H1 (cell line): ENCODE results near the gene AMH. TPM values are rescaled to one million over a fixed set of nuclear protein-coding genes. Genes with fewer than 3 reads are reported as not detected.

ENCODE experiments used
- CTCF ChIA-PET: fragments of 300-600 bp; sonication (Branson Sonifier 250); formaldehyde crosslinking; loops from one replicate; lab custom pipeline; 2021; ENCODE audit not compliant: partially characterized antibody; lab: Charles Lee
- POLR2A ChIA-PET: fragments of 300-600 bp; sonication (Branson Sonifier 250); formaldehyde crosslinking; loops from one replicate; lab custom pipeline; 2021; ENCODE audit warnings: inconsistent platforms; ENCODE audit not compliant: partially characterized antibody; lab: Charles Lee
- DNase-seq, 2 experiments: peaks; one replicate each; pipeline versions ENCODE4 v3.0.0 to v3.0.0-alpha.2; 2010 to 2022; ENCODE audit warnings: low spot score in 2 of 2, low read depth in 1 of 2, mixed read lengths in 1 of 2
- FAIRE-seq: peaks from 2 replicates; lab custom pipeline; 2011; peaks lifted over from hg19 to GRCh38; lab: Jason Lieb, UNC
- H2AFZ ChIP-seq: 2 replicates; pipeline ENCODE4 v1.8.1; 2012; ENCODE audit warnings: low read length, inconsistent platforms
- H2AK5ac ChIP-seq: 2 replicates; pipeline ENCODE4 v1.6.1; 2013; ENCODE audit warnings: low read depth, low read length
- H2BK120ac ChIP-seq: replicated peaks from 2 replicates; pipeline ENCODE3; 2013; ENCODE audit warnings: low read depth, low read length, inconsistent platforms
- H2BK12ac ChIP-seq: 2 replicates; pipeline ENCODE4 v1.6.1; 2013; ENCODE audit warnings: low read depth, low read length
- H2BK15ac ChIP-seq: 2 replicates; pipeline ENCODE4 v1.6.1; 2013; ENCODE audit warnings: low read length
- H2BK20ac ChIP-seq: 2 replicates; pipeline ENCODE4 v1.6.1; 2013; ENCODE audit warnings: low read length
- H2BK5ac ChIP-seq: 2 replicates; pipeline ENCODE4 v1.6.1; 2013; ENCODE audit warnings: low read depth, low read length
- H3K14ac ChIP-seq: 2 replicates; pipeline ENCODE4 v1.6.1; 2013; ENCODE audit warnings: inconsistent platforms; ENCODE audit not compliant: insufficient read length
- H3K18ac ChIP-seq: 2 replicates; pipeline ENCODE4 v1.6.1; 2013; ENCODE audit warnings: low read length; ENCODE audit errors: extremely low read depth
- H3K23ac ChIP-seq: 2 replicates; pipeline ENCODE4 v1.6.1; 2013; ENCODE audit warnings: inconsistent platforms; ENCODE audit not compliant: insufficient read length
- H3K23me2 ChIP-seq: 2 replicates; pipeline ENCODE4 v1.6.1; 2013; ENCODE audit warnings: low read depth, low read length
- H3K27ac ChIP-seq: 2 replicates; pipeline ENCODE4 v1.6.1; 2011; ENCODE audit warnings: low read depth, low read length, inconsistent platforms
- H3K27me3 ChIP-seq, 4 experiments: replicated peaks in 1 of 4; 1 replicate in 1 of 4; 2 replicates in 3 of 4; pipeline versions ENCODE4 v1.6.1 to v1.8.1; 2011 to 2013; ENCODE audit warnings: low read length in 3 of 4, mild to moderate bottlenecking in 3 of 4, inconsistent platforms in 2 of 4, mixed read lengths in 2 of 4, moderate library complexity in 1 of 4; ENCODE audit not compliant: control insufficient read depth in 3 of 4, insufficient read depth in 3 of 4; ENCODE audit errors: extremely low read depth in 1 of 4
- H3K36me3 ChIP-seq, 4 experiments: 2 replicates each; pipeline versions ENCODE4 v1.6.1 to v1.8.1; 2011 to 2013; ENCODE audit warnings: mild to moderate bottlenecking in 4 of 4, low read length in 3 of 4, moderate library complexity in 2 of 4, control low read depth in 1 of 4, inconsistent platforms in 1 of 4; ENCODE audit not compliant: insufficient read depth in 4 of 4, control insufficient read depth in 2 of 4
- H3K4ac ChIP-seq: replicated peaks from 2 replicates; pipeline ENCODE3; 2013; ENCODE audit warnings: low read length, low read depth, mixed read lengths, inconsistent platforms; ENCODE audit not compliant: insufficient read length
- H3K4me1 ChIP-seq, 4 experiments: replicated peaks in 1 of 4; 1 replicate in 1 of 4; 2 replicates in 3 of 4; pipeline versions ENCODE4 v1.6.1 to v1.8.1; 2011 to 2013; ENCODE audit warnings: low read length in 3 of 4, inconsistent platforms in 2 of 4, mixed read lengths in 1 of 4; ENCODE audit not compliant: insufficient read depth in 4 of 4, control insufficient read depth in 3 of 4
- H3K4me2 ChIP-seq, 2 experiments: 2 replicates each; pipeline versions ENCODE4 v1.6.1 to v1.8.1; 2011 to 2013; ENCODE audit warnings: low read depth in 2 of 2, low read length in 2 of 2, control low read depth in 1 of 2, inconsistent platforms in 1 of 2, mild to moderate bottlenecking in 1 of 2; ENCODE audit not compliant: insufficient read depth in 1 of 2
- H3K4me3 ChIP-seq, 4 experiments: fragments of 200-600, 300-600 bp in 1 of 4; sonication (generic), shearing (Covaris generic), sonication (Bioruptor Twin) in 1 of 4; 2 replicates each; pipeline versions ENCODE4 v1.5.1 to v1.8.1; 2011 to 2016; ENCODE audit warnings: low read length in 4 of 4, low read depth in 3 of 4, control low read depth in 2 of 4, inconsistent platforms in 2 of 4, mild to moderate bottlenecking in 2 of 4, mixed read lengths in 1 of 4, moderate library complexity in 1 of 4; ENCODE audit not compliant: insufficient read depth in 2 of 4; ENCODE audit errors: extremely low read depth in 1 of 4
- H3K56ac ChIP-seq: replicated peaks from 2 replicates; pipeline ENCODE3; 2013; ENCODE audit warnings: low read depth, mild to moderate bottlenecking, mixed read lengths, low read length, inconsistent platforms; ENCODE audit not compliant: insufficient read length
- H3K79me1 ChIP-seq: 2 replicates; pipeline ENCODE4 v1.6.1; 2013; ENCODE audit warnings: low read depth, low read length, control low read depth
- H3K79me2 ChIP-seq, 2 experiments: 2 replicates each; pipeline versions ENCODE4 v1.6.1 to v1.8.1; 2012 to 2013; ENCODE audit warnings: low read length in 2 of 2, mild to moderate bottlenecking in 2 of 2, inconsistent platforms in 1 of 2; ENCODE audit not compliant: insufficient read depth in 2 of 2, control insufficient read depth in 1 of 2
- H3K9ac ChIP-seq, 4 experiments: replicated peaks in 1 of 4; 1 replicate in 1 of 4; 2 replicates in 3 of 4; pipeline versions ENCODE4 v1.6.1 to v1.8.1; 2011 to 2013; ENCODE audit warnings: low read depth in 3 of 4, low read length in 3 of 4, control low read depth in 2 of 4, mild to moderate bottlenecking in 2 of 4, moderate library complexity in 2 of 4, inconsistent platforms in 1 of 4; ENCODE audit errors: extremely low read depth in 1 of 4
- H3K9me3 ChIP-seq, 2 experiments: 2 replicates each; pipeline versions ENCODE4 v1.6.1 to v1.8.1; 2012 to 2013; ENCODE audit warnings: mild to moderate bottlenecking in 2 of 2, moderate library complexity in 2 of 2, control low read depth in 1 of 2, inconsistent platforms in 1 of 2, low read depth in 1 of 2, low read length in 1 of 2, mixed read lengths in 1 of 2; ENCODE audit not compliant: insufficient read depth in 2 of 2
- H4K20me1 ChIP-seq, 2 experiments: replicated peaks in 1 of 2; 2 replicates each; pipeline versions ENCODE3 to v1.8.1; 2011 to 2013; ENCODE audit warnings: inconsistent platforms in 2 of 2, low read length in 2 of 2, mild to moderate bottlenecking in 1 of 2; ENCODE audit not compliant: insufficient read depth in 2 of 2, control insufficient read depth in 1 of 2
- H4K5ac ChIP-seq: 2 replicates; pipeline ENCODE4 v1.6.1; 2013; ENCODE audit warnings: low read length, low read depth, mixed read lengths, inconsistent platforms; ENCODE audit not compliant: insufficient read length
- H4K8ac ChIP-seq: 2 replicates; pipeline ENCODE4 v1.8.0; 2013; ENCODE audit warnings: mild to moderate bottlenecking, moderate library complexity, low read length, inconsistent platforms; ENCODE audit not compliant: insufficient read depth; ENCODE audit errors: extremely low read depth
- H4K91ac ChIP-seq: replicated peaks from 2 replicates; pipeline ENCODE3; 2013; ENCODE audit warnings: low read length, mixed read lengths, inconsistent platforms; ENCODE audit not compliant: insufficient read length
- BACH1 ChIP-seq: IDR thresholded peaks from 2 replicates; pipeline ENCODE4 v1.6.1; 2012; ENCODE audit warnings: low read length, improper control_type of control experiment
- TAF1 ChIP-seq: IDR thresholded peaks from 2 replicates; pipeline ENCODE4 v1.6.1; 2011; ENCODE audit warnings: mild to moderate bottlenecking, low read depth, low read length
- WGBS, 2 experiments: shearing (Covaris generic) in 1 of 2; methylation state at CpG; one replicate each; pipeline versions ENCODE4 v1.1.6 to v1.1.7; 2013 to 2015; ENCODE audit warnings: low lambda C conversion rate in 2 of 2, mixed read lengths in 2 of 2, inconsistent platforms in 1 of 2, low coverage in 1 of 2, missing lambda C conversion rate in 1 of 2; ENCODE audit not compliant: insufficient replicate concordance in 2 of 2, insufficient coverage in 1 of 2, insufficient read length in 1 of 2; ENCODE audit errors: extremely low coverage in 1 of 2, missing lambda C conversion rate in 1 of 2; 5-methylcytosine and 5-hydroxymethylcytosine counted together
- polyA plus RNA-seq, 7 experiments: library from polyadenylated mRNA; depleted of rRNA in 3 of 7; stranded (reverse) in 5 of 7; unstranded in 2 of 7; fragments of >200 nt in 5 of 7; fragments of 200-250 nt in 2 of 7; gene quantifications; 1 replicate in 5 of 7; 2 replicates in 1 of 7; 4 replicates in 1 of 7; pipeline versions ENCODE4 v1.2.1 to v1.2.3, GENCODE V29; 2011 to 2013; ENCODE audit warnings: missing spikeins in 2 of 7, mixed read lengths in 2 of 7
- total RNA-seq: library from RNA; stranded (reverse); fragmentation: NEBNext Ultra II Directional; extraction: Animal tissue kit (Norgen Biotek cat#: 25700); gene quantifications from 2 replicates; pipeline ENCODE4 v1.2.1, GENCODE V29; 2021

The AMH gene
- total and polyA plus RNA-seq, 2 of the 8 experiments (the other 6 are each of a cell fraction or from before 2014, with no cell fraction given), result 10.5 to 15.4 TPM

GRCh38 chr19:2237869-2238153 lies 11.3 kb upstream of the AMH start:
- Histone ChIP-seq H3K9ac (peak overlapping the region in 1 of 4 experiments; percentile 29; a peak in 2 of 7 replicates), H3K27ac (no peak overlapping the region)
- POLR2A ChIA-PET, result interaction anchor here (0.6 to 10.3 kb wide), 16 partner anchors 8 to 1053 kb away, joined by 3 to 206 read pairs (median 4); partner anchors contain the start of genes AMH, JSRP1, LSM7 and SPPL2B

More at GRCh38 chr19:2237869-2238153, 11.3 kb upstream of the AMH start:
- no peak overlapping the region for H2BK12ac ChIP-seq
- 86% methylated on average over 6 of the region's 6 CpGs; no CpG with 5 or more reads in 1 of the 2 experiments for WGBS, 2 experiments
- peaks cover 9% of the 10 kb centered on the region; the same call in 1 of the 2 replicates for H3K23me2 ChIP-seq
- H2BK20ac ChIP-seq, result no peak overlapping the region
- H3K4me3 ChIP-seq, result peak overlapping the region; percentile 58 to 81 (median 71); a peak in 4 of 8 replicates
- FAIRE-seq (no peak), DNase-seq (no peak)
- H3K9me3 ChIP-seq, result no peaks in the 10 kb centered on the region
- H4K20me1 ChIP-seq, result peaks cover 31 to 44% of the 10 kb centered on the region in 2 experiments
- H3K4me1 ChIP-seq, result peaks cover 0 to 24% (median 14%) of the 10 kb centered on the region in 4 experiments; a peak in 6 of 7 replicates
- H3K4me2 ChIP-seq, result peak overlapping the region; percentile 7 to 93
- no peak overlapping the region for H3K14ac ChIP-seq
- H2AK5ac ChIP-seq, result no peak overlapping the region
- H3K36me3 ChIP-seq, result peaks cover 0 to 15% (median 10%) of the 10 kb centered on the region in 4 experiments; a peak in 5 of 8 replicates
- H3K56ac ChIP-seq, result no peak overlapping the region
- no peak overlapping the region for H2BK15ac ChIP-seq
- peaks cover 44 to 73% of the 10 kb centered on the region in 2 experiments for H3K79me2 ChIP-seq
- TF ChIP-seq TAF1, result no peak
- no peak for TF ChIP-seq BACH1
- H3K79me1 ChIP-seq, result peaks cover 29% of the 10 kb centered on the region
- no peak overlapping the region for H3K18ac ChIP-seq
- no peak overlapping the region for H4K5ac ChIP-seq
- H4K91ac ChIP-seq, result no peak overlapping the region
- H3K4ac ChIP-seq, result no peak overlapping the region
- no peak overlapping the region for H2BK5ac ChIP-seq
- CTCF ChIA-PET, result interaction anchor here (0.7 to 4.1 kb wide), 10 partner anchors 16 to 1576 kb away, joined by 3 to 35 read pairs (median 4); no protein-coding TSS in a partner anchor
- H3K23ac ChIP-seq, result no peak overlapping the region
- H4K8ac ChIP-seq, result peak overlapping the region; percentile 73; the same call in 1 of the 2 replicates
- H2BK120ac ChIP-seq, result no peak overlapping the region
- H2AFZ ChIP-seq, result no peak overlapping the region
- no peaks in the 10 kb centered on the region for H3K27me3 ChIP-seq
